HUDEP-2 (cell line): ENCODE data around the gene PFN4.

Experiments
- DNase-seq, 76 experiments: peaks; one replicate each; lab custom pipeline; 2025; ENCODE audit not compliant: unreplicated experiment in 76 of 76; lab: John Stamatoyannopoulos, UW

The PFN4 gene

DNA sequence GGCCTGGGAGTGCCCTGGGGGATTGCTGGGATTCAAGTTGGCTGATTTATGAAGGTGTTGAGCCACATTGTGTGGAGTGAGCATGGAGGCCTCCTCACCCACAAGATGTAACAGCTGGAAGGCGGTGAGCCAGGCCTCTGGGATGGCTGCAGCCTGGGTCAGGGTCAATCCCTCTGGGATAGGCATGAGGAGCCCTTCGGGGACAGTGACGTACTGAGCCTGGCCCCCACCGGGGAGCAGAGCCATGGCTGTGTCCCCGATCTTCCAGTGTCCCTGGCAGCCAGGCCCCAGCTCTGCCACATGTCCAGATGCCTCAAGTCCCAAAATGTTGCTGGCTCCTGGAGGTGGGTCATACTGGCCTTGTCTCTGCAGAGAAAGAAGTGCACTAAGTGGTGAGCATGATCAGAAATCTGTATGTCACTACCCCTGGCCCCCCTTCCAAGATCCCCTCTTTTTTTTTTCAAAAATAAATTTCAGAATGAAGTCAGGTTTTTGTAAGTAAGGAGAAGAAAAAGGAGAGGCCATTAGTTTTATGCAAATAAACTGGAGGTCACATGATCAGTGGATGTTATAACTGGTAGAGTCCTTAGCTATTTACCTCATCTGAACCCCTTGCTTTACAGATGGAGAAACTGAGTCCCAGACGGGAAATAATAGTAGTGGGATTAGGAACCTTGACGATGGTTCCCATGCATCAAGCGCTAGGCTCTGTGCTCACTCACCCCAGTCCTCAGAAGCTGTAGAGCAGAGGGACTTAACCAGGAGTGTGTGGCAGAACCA is 40.2 kb downstream of the PFN4 start:
- DNase-seq, result peak in 1 of 76 experiments; percentile 18

DNA sequence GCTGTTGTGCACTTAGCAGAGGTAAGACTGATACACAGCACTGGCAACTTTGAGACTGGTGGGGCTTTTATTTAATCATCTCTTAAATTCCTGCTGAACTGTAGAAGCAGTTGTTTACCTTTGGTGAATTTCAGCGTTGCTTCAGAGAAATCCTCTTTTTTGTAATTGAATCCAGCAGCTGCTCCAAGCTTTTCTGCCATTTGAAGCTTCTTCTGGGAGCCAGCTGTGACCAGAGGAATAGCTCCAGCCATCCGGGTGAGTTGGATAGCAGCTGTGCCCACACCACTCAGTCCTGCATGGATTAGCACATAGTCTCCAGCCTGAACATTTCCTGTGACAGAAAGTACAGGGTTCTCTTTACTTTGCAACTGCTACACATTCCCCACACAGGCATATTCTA is 42.4 kb downstream of the PFN4 start:
- DNase-seq, result no peak

DNA sequence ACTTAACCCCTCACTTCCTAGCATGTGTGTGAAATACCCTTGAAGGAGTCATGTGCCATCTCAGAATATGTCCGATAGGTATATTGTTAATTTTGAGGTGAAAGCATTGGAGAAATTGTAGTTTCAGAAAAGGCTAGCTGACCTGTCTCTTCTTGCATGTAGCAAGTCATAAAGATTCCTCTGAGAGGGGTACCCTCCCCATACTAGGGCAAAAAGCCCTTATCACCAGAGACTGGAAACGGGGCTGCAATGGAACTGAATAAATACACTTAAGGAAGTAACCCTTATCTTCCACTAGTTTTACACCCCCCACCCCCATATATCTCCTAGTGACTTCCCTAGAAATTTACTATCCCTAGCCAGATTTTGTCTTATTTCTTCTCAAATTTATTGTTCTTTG is 45.3 kb downstream of the PFN4 start:
- no peak for DNase-seq

DNA sequence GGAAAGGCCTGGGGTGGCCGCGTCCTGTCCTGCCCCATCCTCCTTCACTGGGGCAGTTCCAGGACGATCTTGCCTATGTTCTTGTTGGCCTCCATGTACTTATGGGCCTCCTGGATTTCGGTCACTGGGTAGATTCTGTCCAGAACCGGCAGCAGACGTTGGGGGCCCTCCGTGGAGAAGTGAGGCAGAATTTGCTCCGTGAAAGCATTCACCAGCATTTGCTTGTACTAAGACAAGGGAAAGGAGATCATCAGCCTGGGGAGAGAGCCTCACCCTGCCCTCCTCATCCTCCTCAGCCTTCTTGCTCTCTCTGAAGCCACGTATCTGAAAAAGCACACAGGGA is 45.6 kb downstream of the PFN4 start:
- DNase-seq, result peak in 9 of 76 experiments; percentile 2 to 42 (median 23)

DNA sequence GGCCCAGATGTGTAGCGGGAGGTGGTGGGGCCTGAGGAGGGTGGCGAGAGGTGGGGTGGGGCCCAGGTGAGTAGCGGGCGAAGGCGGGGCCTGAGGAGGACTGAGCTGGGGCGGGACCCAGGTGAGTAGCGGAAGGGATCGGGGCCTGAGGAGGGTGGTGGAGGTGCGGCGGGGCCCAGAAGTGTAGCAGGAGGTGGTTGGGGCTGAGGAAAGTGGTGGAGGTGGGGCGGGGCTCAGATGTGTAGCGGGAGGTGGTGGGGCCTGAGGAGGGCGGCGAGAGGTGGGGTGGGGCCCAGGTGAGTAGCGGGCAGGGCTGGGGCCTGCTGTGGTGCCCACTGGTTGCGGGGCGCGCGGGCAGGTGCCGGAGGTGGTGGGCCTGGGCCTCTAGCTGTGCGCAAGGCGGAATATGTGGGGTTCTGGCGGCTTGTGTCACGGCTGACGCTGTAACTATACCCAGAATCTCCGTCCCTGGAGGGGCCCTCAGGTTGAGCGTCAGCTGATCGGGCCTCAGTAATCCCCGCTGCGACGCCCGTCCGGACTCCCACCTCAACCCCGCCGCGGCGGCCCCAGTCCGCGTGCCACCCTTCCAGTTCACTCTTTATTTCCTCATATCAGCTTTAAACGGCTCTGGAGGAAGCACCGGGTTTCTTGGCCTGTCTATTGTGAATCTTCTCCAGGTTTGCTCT is 46.1 kb downstream of the PFN4 start:
- DNase-seq, result peak in 15 of 76 experiments; percentile 7 to 89 (median 33)

DNA sequence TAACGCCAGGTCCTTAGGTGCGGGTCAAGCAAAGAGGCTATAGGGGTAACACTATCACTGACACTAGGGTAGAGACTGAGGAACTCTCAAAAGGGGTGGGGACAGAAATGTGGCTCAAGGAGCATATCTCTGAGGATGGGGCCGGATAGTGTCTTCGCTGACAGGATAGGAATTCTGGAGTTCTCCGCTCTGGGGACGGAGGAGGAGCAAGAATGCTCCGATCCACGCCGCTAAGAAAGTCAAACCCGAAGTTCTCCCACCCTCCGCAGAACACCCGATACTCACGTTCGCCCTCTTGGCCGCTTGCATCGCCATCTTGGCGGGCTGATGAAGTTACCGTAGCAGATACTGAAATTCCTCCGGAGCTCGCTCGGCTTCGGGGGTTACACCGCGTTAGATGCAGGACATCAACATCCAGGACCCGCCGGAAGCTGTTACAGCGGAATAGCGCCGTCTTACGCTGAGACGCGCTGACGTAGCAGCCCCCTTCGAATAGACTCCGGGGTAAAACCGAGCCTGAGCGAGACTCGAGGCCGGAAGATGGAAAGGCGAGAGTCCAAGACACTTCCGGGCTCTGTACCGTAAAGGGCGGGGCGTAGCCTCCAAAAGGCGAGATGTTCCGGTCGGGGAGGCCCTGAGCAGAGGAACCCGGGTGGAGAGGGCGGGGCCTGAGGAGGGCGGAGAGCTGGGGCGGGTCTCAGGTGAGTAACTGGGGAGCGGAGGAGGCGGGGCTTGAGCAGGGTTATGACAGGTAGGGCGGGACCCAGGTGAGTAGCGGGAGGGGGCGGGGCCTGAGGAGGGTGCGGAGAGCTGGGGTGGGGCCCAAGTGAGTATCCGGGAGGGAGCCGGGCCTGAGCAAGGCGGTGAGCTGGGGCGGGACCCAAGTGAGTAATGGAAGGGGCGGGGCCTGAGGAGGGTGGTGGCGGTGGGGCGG is 47.0 kb downstream of the PFN4 start, which contains the start of gene SF3B6:
Gene SF3B6 (minus strand): TSS at position 412 of the 934 bp plus-strand sequence. CDS start 97 bp downstream, at position 315.
- peak; percentile 62 to 99 (median 97) for DNase-seq

DNA sequence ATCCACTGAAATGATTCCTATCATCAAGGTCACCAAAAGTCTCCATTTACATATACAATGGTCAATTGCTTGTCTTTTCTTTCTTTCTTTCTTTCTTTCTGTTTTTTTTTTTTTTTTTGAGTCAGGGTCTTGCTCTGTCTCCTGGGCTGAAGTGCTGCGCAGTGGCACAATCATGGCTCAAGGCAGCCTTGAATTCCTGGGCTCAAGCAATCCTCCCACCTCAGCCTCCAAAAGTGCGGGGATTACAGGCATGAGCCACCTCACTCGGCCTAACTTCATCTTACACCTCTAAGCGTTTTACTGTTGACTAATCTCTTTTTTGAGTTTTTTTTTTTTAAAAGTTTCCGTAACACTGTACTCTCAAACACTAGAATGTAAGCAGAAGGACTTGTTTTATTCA is 47.9 kb downstream of the PFN4 start:
- DNase-seq, result no peak

DNA sequence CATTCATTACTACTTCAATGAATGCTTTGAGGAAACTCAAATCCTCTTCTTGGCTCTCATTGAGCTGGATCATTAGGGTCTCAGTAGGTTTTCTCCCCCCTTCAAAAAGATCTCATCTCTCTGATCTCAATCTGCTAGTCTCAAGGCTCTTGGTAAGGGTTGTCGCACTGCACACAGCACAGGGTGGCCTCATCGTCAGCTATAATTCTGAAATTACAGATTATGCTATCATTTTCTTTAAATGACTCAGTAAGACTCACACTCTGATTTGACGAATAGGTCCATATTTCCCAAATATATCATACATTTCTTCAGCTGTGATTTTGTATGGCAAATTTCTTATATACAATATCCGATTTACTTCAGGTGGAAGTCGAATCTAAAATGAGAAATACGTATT is 49.3 kb downstream of the PFN4 start:
- DNase-seq, result no peak

DNA sequence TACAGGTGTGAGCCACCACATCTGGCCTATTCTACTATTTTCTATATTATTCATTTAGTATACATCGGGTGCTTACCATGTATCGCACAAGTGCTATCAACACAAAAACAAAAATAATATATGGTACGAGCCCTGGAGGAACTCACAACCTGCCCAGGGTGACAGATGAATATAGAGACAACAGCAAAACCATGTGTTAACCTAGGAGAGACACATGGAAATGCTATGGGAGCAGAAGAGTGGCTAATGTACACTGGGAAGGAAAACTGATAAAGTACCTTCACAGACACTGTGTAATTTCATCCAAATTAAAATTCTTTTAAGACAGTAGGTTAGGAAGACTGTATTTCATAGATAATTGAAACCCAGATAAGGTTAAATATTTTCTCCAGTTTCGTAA is 50.9 kb downstream of the PFN4 start:
- no peak for DNase-seq

DNA sequence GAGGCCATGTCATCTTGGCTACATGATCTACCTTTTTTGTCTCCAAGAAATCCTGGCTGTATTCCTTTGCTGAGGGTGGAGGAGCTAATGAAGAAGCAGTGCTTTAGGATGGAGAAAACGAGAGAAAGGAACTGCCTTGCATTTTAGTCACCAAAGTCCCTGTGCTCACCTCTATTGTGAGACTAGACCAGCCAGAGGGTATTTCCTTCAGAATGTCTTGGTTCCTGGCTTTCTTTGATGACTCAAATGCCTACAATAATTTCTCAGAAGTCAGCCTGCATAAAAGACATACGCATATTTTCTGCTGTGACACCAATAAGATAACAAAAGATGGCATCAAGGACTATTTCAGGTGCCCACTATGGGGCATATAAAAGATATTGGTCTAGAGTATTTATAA is 57.8 kb downstream of the PFN4 start:
- DNase-seq, result no peak
